Activated T-helper 1 cell treated with anti-CD3 and anti-CD28 coated beads, Interleukin-12 subunit alpha, Interleukin-12 subunit beta, Interleukin-2, Interleukin-4 antibody, amounts not matched to agents 30 ng/mL and 10 ng/mL and 1 ng/mL, durations not matched to agents 14 hours and 24 hours and 36 hours (primary cell): ENCODE measurements around the gene OXCT2. TPM values are rescaled to one million over a fixed set of nuclear protein-coding genes. Genes with fewer than 3 reads are reported as not detected.

ENCODE experiments used
- DNase-seq: peaks from one replicate; pipeline ENCODE4 v3.0.0; 2021; ENCODE audit warnings: low spot score
- H3K27ac Mint-ChIP-seq: one replicate; pipeline ENCODE4 v1.8.0; 2021; ENCODE audit warnings: mild to moderate bottlenecking, mixed read lengths
- H3K27me3 Mint-ChIP-seq: one replicate; pipeline ENCODE4 v1.8.0; 2022; ENCODE audit warnings: mild to moderate bottlenecking, moderate library complexity, mixed read lengths; ENCODE audit not compliant: insufficient read depth
- H3K36me3 Mint-ChIP-seq: one replicate; pipeline ENCODE4 v1.8.0; 2021; ENCODE audit warnings: low read depth, mixed read lengths
- H3K4me1 Mint-ChIP-seq: one replicate; pipeline ENCODE4 v1.8.0; 2021; ENCODE audit warnings: low read depth, mixed read lengths
- H3K4me3 Mint-ChIP-seq: one replicate; pipeline ENCODE4 v1.8.0; 2021; ENCODE audit warnings: mild to moderate bottlenecking, moderate library complexity, mixed read lengths
- H3K9me3 Mint-ChIP-seq: one replicate; pipeline ENCODE4 v1.8.0; 2021; ENCODE audit warnings: mixed read lengths
- intact Hi-C: fragments of 100-400 bp; cut with micrococcal nuclease; formaldehyde crosslinking; loops from one replicate; pipeline ENCODE4 v1.15.1; 2024
- total RNA-seq: library from RNA; stranded (reverse); gene quantifications from 2 replicates; pipeline ENCODE4 v1.2.3, GENCODE V29; 2022

The OXCT2 gene
- total RNA-seq, 1 donor from 2014 or later = 1.6 TPM

DNA sequence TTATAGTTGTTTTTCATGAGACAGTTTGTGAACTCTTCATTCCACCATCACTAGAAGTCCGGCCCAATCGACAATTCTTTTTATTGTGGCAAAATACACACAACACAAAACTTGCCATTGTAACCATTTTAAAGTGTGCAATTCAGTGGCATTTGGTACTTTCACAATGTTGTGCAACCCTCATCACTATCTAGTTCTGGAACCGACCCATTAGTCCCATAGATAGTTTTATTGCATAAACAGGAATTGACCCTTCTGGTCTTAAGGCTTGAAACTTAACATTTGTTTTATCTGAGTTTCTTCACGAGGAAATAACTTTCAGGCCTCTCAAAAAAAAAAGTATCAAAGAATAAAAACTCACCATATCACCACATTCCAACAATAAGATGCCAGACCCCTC lies 41.3 kb downstream of the OXCT2 start:
- no peak overlapping the region for H3K4me3 Mint-ChIP-seq
- peaks cover 25% of the 10 kb centered on the region for H3K27me3 Mint-ChIP-seq
- DNase-seq = no peak
- H3K4me1 Mint-ChIP-seq = peaks cover 36% of the 10 kb centered on the region
- H3K36me3 Mint-ChIP-seq = no peaks in the 10 kb centered on the region
- no peaks in the 10 kb centered on the region for H3K9me3 Mint-ChIP-seq
- no peak overlapping the region for H3K27ac Mint-ChIP-seq
- intact Hi-C loops = loop anchor here (10.0 kb wide), 1 partner anchor 325 kb away; no protein-coding TSS in a partner anchor

DNA sequence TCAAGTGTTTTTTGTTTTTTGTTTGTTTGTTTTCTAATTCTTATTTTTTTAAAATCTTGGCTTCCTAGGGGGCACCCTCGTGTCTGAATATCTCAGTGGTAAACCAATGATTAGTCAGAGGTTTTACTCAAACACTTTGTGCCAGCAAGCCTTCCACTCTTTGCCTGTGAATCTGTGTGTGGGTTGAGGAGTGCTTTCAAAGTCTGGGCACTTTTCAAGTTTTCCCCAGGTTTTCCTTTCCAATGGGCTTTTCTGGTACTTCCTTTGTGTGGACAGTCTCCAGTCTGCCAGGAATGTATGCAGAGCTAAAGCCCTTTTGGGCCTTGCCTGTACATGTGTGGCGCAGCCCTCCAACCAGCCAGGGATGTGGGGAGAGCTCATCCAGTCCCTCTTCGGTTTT lies 42.1 kb downstream of the OXCT2 start:
- intact Hi-C loops = loop anchor here (10.0 kb wide), 1 partner anchor 324 kb away; no protein-coding TSS in a partner anchor

DNA sequence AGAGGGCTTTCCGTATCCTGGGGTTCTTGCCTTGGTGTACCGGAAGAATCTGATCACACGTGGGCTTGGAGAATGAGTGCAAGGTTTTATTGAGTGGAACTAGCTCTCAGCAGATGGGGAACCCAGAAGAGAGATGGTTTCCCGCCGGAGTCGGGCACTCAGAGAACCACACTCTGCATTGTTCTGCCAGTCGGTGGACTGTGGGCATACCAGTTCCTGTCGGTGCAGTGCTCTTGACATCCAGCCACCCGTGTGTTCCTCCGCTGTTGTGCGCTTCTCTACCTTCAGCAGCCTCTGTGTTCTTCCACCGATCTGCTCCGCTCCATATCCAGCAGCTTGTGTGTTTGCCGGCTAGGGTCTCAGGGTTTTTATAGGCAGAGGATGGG lies 43.2 kb downstream of the OXCT2 start:
- DNase-seq = no peak
- Mint-ChIP-seq H3K4me1 (peaks cover 31% of the 10 kb centered on the region), H3K9me3 (no peaks in the 10 kb centered on the region), H3K36me3 (no peaks in the 10 kb centered on the region), H3K27ac (peak overlapping the region; percentile 29), H3K4me3 (peak overlapping the region; percentile 37), H3K27me3 (peaks cover 31% of the 10 kb centered on the region)
- intact Hi-C loops = loop anchor here (10.0 kb wide), 1 partner anchor 323 kb away; no protein-coding TSS in a partner anchor

More for the DNA sequence above, 42.1 kb downstream of the OXCT2 start:
- H3K9me3 Mint-ChIP-seq = no peaks in the 10 kb centered on the region
- no peaks in the 10 kb centered on the region for H3K36me3 Mint-ChIP-seq
- H3K27ac Mint-ChIP-seq = peak overlapping the region; percentile 63
- H3K4me3 Mint-ChIP-seq = peak overlapping the region; percentile 47
- peaks cover 33% of the 10 kb centered on the region for H3K27me3 Mint-ChIP-seq
- peaks cover 36% of the 10 kb centered on the region for H3K4me1 Mint-ChIP-seq
- no peak for DNase-seq

DNA sequence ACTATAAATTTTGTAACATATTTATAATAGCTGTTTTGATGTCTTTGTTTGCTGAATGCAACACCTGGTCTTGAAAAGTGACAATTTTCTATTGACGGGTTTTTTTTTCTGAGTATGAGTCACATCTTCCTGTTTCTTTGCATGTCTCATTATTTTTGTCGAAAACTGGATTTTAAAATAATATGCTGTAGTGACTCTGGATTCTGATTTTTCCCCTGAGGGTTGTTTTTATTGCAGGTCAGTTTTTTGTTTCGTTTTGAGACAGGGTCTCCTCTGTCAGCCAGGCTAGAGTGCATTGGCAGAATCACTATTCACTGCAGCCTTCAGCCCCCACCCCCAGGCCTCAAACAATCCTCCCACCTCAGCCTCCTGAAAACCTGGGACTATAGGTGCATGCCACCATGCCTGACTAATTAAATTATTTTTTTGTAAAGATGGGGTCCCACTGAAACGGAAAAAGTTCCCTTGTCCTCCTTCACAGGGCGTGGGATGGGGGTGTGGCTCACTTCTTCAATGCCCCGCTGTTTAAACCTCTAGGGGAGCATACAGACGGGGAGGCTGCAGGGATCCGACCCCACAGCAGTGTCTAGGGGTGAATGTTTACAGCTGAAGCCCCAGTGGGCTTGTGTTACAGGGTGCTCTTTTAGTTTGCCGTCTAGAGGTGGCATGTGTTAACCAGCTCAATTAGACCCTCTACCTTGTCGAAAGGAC lies 43.8 kb downstream of the OXCT2 start:
- intact Hi-C loops = loop anchor here (10.0 kb wide), 1 partner anchor 323 kb away; no protein-coding TSS in a partner anchor
- Mint-ChIP-seq H3K36me3 (no peaks in the 10 kb centered on the region), H3K27me3 (peaks cover 31% of the 10 kb centered on the region), H3K27ac (peak overlapping the region; percentile 55), H3K4me1 (peaks cover 31% of the 10 kb centered on the region), H3K9me3 (no peaks in the 10 kb centered on the region), H3K4me3 (peak overlapping the region; percentile 45)
- no peak for DNase-seq

GRCh38 chr1:39726600-39726999 lies 44.5 kb downstream of the OXCT2 start:
- no peak for DNase-seq
- Mint-ChIP-seq H3K4me3 (no peak overlapping the region), H3K36me3 (no peaks in the 10 kb centered on the region), H3K27ac (no peak overlapping the region), H3K9me3 (no peaks in the 10 kb centered on the region), H3K4me1 (peaks cover 31% of the 10 kb centered on the region), H3K27me3 (peaks cover 38% of the 10 kb centered on the region)
- intact Hi-C loops = loop anchor here (10.0 kb wide), 1 partner anchor 322 kb away; no protein-coding TSS in a partner anchor

DNA sequence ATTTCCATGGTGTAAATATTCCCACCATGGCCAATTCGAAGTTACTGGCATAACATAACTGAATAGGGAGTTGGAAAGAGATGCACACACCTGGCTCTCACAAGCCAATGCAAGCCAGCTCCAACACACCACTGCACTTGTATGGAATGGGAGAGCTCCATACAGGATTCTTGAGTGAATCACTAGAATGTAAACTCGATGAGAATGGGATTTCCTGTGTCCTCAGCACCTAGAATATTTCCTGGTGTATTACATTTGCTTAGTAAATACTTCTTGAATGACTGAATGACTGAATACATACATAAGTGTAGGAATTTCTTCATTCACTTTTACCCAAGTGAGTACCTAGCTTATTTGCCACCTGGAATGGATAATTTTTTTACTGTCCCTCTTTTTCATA lies 48.7 kb downstream of the OXCT2 start:
- no peaks in the 10 kb centered on the region for H3K9me3 Mint-ChIP-seq
- intact Hi-C loops = loop anchor here (10.0 kb wide), 1 partner anchor 318 kb away; no protein-coding TSS in a partner anchor
- no peak overlapping the region for H3K27ac Mint-ChIP-seq
- no peak overlapping the region for H3K4me3 Mint-ChIP-seq
- H3K27me3 Mint-ChIP-seq = peaks cover 53% of the 10 kb centered on the region
- peaks cover 9% of the 10 kb centered on the region for H3K4me1 Mint-ChIP-seq
- no peaks in the 10 kb centered on the region for H3K36me3 Mint-ChIP-seq
- DNase-seq = no peak

GRCh38 chr1:39721664-39722063 lies 49.5 kb downstream of the OXCT2 start:
- intact Hi-C loops = loop anchor here (2.0 to 10.0 kb wide), 2 partner anchors 63 to 317 kb away; no protein-coding TSS in a partner anchor
- Mint-ChIP-seq H3K36me3 (no peaks in the 10 kb centered on the region), H3K27me3 (peaks cover 57% of the 10 kb centered on the region), H3K9me3 (no peaks in the 10 kb centered on the region), H3K27ac (no peak overlapping the region), H3K4me1 (peaks cover 1% of the 10 kb centered on the region), H3K4me3 (no peak overlapping the region)
- DNase-seq = no peak

- intact Hi-C loops = loop anchor here (1.0 to 10.0 kb wide), 5 partner anchors 48 to 316 kb away; partner anchors contain the start of gene NT5C1A
- peaks cover 55% of the 10 kb centered on the region for H3K27me3 Mint-ChIP-seq
- no peaks in the 10 kb centered on the region for H3K4me1 Mint-ChIP-seq
Measured at GRCh38 chr1:39720094-39720999, 50.8 kb downstream of the OXCT2 start.

More at GRCh38 chr1:39720094-39720999, 50.8 kb downstream of the OXCT2 start:
- Mint-ChIP-seq H3K27ac (no peak overlapping the region), H3K9me3 (no peaks in the 10 kb centered on the region), H3K36me3 (no peaks in the 10 kb centered on the region), H3K4me3 (no peak overlapping the region)
- DNase-seq = no peak

Other genes with a start within 250 kb of the OXCT2 start
- gene PABPC4, start 194.6 kb downstream of the OXCT2 start, total RNA-seq = 343 and 347 TPM in 2 replicates
- 0.10 TPM in 2 replicates for gene HEYL, start 131.7 kb downstream of the OXCT2 start, total RNA-seq
- 2.8 TPM in 2 replicates for gene NT5C1A, start 99.2 kb downstream of the OXCT2 start, total RNA-seq
- 0.69 and 0.75 TPM in 2 replicates for gene HPCAL4, start 79.9 kb downstream of the OXCT2 start, total RNA-seq
- 68.1 and 75.0 TPM in 2 replicates for gene PPIE, start 32.5 kb downstream of the OXCT2 start, total RNA-seq
- 0.31 and 0.42 TPM in 2 replicates for gene BMP8B, start 17.5 kb upstream of the OXCT2 start, total RNA-seq
- 22.7 and 23.7 TPM in 2 replicates for gene TRIT1, start 112.2 kb upstream of the OXCT2 start, total RNA-seq
- gene MYCL, start 130.6 kb upstream of the OXCT2 start, total RNA-seq = 0.56 and 0.62 TPM in 2 replicates
- 55.3 and 56.2 TPM in 2 replicates for gene MFSD2A, start 183.8 kb upstream of the OXCT2 start, total RNA-seq